ENCODE measurements around the gene PPP1R7. TPM values are rescaled to one million over a fixed set of nuclear protein-coding genes. Genes with fewer than 3 reads are reported as not detected.

Gene PPP1R7, protein sequence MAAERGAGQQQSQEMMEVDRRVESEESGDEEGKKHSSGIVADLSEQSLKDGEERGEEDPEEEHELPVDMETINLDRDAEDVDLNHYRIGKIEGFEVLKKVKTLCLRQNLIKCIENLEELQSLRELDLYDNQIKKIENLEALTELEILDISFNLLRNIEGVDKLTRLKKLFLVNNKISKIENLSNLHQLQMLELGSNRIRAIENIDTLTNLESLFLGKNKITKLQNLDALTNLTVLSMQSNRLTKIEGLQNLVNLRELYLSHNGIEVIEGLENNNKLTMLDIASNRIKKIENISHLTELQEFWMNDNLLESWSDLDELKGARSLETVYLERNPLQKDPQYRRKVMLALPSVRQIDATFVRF
- total RNA-seq, result 62.6 and 68.3 TPM in 2 replicates

DNA sequence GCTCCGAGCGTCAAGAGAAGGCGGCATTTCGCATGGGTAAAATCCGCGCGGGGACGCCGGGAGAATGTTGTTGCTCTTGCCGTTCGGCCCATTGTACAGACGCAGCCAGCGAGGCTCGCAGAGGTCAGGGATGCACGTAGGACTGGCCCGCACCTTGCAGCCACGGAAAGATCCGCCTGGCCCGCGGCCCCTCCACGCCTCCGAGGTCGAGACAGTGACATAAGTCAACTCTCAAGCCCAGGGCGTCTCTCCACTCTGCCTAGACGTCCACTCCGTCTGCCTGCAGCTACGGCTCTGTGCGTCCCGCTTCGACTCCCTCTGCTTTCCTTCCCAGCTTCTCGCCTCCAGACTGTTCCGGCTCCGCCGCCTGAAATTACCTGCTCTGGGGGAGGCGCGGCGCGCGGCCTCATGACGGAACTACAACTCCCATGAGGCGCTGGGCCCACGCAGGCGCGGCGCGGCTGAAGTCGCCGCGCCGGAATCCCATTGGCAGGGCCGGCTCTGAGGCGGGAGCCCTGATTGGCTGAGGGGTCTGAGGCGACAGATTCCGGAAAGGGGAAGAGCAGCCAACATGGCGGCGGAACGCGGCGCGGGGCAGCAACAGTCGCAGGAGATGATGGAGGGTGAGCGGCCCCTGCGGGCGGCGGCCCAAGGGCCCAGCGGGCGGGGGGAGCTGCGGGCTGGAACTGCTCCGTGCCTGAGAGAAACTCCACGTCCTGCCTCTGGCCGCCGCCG lies at the start of gene PPP1R7:
Gene PPP1R7 (plus strand): TSS at position 543 of the 735 bp plus-strand sequence. CDS start 29 bp downstream, at position 572.

GRCh38 chr2:241102239-241102803 lies 47.9 kb upstream of the PPP1R7 start, which contains the start of gene MTERF4:
Gene MTERF4, minus strand, starts transcription at chr2:241102287. Its CDS starts 14 bp downstream, at chr2:241102273.

DNA sequence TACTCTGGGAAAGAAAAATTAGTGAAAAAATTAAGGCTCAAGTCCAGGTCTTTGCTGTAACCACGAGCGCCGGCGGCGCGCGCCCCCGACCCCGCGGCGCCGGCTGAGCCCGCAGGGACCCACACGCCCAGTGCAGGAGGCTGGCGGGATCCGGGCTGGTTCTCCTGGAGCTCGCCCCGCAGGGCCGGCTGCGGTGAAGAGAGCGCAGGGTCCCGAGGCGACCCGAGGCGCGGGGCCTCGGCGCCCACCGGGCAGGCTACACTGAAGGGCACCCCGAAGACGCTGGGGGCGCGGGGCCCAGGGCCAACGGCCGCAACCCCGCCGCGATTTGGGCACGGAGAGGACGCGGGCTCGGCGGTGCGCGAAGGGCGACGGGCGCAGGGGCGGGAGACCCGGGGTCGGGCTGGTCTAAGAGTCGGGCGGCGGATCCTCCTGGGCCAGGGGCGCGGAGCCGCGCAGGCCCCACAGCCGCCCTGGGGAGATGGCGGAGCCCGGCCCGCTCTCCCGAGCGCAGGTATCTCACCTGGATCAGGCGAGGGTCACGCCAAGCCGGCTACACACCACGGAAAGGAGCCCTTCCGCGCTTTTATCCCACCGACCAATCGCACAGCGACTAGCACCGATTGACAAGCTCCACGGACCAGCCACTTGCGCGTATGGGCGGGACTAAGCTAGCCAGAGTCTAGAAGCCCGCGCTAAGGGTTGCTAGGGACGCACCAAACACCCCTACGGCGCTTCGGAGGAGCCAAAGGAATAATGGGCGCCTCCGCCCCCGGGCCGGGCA lies 1.2 kb upstream of the PPP1R7 start, which contains the start of gene PASK:
Gene PASK (minus strand): TSS at position 582 of the 784 bp plus-strand sequence. CDS start 6,440 bp downstream, outside the sequence.

DNA sequence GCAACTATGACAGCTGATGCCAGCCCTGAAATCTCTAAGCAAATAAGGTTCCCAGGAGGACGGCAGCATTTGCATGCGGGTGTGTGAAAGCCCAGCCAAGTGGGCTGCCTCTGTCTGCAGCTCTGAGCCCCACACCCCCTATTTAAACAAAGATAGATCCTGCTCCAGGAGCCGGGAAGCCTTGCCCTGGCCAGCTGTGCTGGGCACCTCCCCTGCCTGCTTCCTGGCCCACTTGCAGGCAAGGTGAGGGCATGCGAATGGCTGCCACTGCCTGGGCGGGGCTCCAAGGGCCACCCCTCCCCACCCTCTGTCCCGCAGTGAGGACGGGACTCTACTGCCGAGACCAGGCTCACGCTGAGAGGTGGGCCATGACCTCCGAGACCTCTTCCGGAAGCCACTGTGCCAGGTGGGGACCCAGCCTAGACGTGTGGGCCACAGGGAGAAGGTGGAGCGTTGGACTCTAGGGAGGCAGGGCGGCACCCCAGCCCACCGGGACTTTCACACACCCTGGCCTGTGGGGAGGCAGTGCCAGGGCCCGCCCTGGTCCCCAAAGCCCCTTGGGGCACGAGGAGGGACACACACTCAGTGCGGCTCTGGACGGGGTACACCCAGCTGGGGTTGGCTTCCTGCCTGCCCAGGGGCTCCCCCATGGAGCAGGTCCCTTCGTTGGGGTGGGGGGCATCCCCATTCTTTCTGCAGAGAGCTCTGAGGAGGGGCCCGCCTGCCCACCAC lies 38.3 kb downstream of the PPP1R7 start, which contains the start of gene ANO7:
Gene ANO7 (plus strand): TSS at position 317 of the 732 bp plus-strand sequence. CDS start 1,387 bp downstream, outside the sequence.

Small RNAs within 50 kb of the gene (small RNA-seq; reads per million reads assigned to genes)
- gene AC005237.2, result not detected

Other genes starting within 250 kb of the PPP1R7 start
- gene CROCC2, start 244.1 kb upstream of the PPP1R7 start, total RNA-seq, result under 0.01 TPM in 2 replicates
- 52.8 and 59.3 TPM in 2 replicates for gene SNED1, start 151.8 kb upstream of the PPP1R7 start, total RNA-seq
- gene MTERF4, start 48.2 kb upstream of the PPP1R7 start, total RNA-seq, result 32.5 and 39.1 TPM in 2 replicates
- gene PASK, start 995 bp upstream of the PPP1R7 start, total RNA-seq, result 1.8 and 3.7 TPM in 2 replicates
- gene ANO7, start 38.2 kb downstream of the PPP1R7 start, total RNA-seq, result 0.97 and 1.2 TPM in 2 replicates
- 880 and 1,110 TPM in 2 replicates for gene HDLBP, start 165.2 kb downstream of the PPP1R7 start, total RNA-seq
- 563 and 626 TPM in 2 replicates for gene SEPTIN2, start 165.5 kb downstream of the PPP1R7 start, total RNA-seq
- gene FARP2, start 205.8 kb downstream of the PPP1R7 start, total RNA-seq, result 38.2 and 48.0 TPM in 2 replicates

All from articular chondrocyte of knee joint (primary cell).